HEK293 (cell line): ENCODE data around the gene COPZ1.

Source experiments
- CTCF ChIA-PET: fragments of 350-600 bp; formaldehyde crosslinking; extraction: SDS; loops from one replicate; lab custom pipeline; 2021; ENCODE audit warnings: antibody characterized with exemption; lab: Yijun Ruan, JAX
- POLR2A ChIA-PET: fragments of 300-600 bp; formaldehyde crosslinking; extraction: SDS; loops from one replicate; lab custom pipeline; 2020; ENCODE audit warnings: antibody characterized with exemption, inconsistent platforms; lab: Yijun Ruan, JAX
- H3K27ac ChIP-seq: fragments of 200-500 bp; sonication (Bioruptor generic); 2 replicates; pipeline ENCODE4 v1.5.1; 2014; ENCODE audit warnings: low read depth, low read length, control low read depth, inconsistent platforms; ENCODE audit errors: extremely low read depth
- H3K36me3 ChIP-seq, 2 experiments: fragments of 200-500 bp in 1 of 2; sonication (Bioruptor generic) in 1 of 2; 1 replicate in 1 of 2; 2 replicates in 1 of 2; pipeline ENCODE4 v1.5.1; 2014 to 2017; ENCODE audit warnings: inconsistent platforms in 2 of 2, low read length in 2 of 2; ENCODE audit not compliant: control insufficient read depth in 2 of 2, insufficient read depth in 1 of 2
- H3K4me1 ChIP-seq: fragments of 200-500 bp; sonication (Bioruptor generic); 2 replicates; pipeline ENCODE4 v1.5.1; 2014; ENCODE audit warnings: mild to moderate bottlenecking, low read length, inconsistent platforms; ENCODE audit not compliant: control insufficient read depth, insufficient read depth
- H3K4me3 ChIP-seq: 2 replicates; pipeline ENCODE4 v1.5.1; 2011; ENCODE audit warnings: low read depth, mild to moderate bottlenecking, control low read depth, low read length, moderate library complexity
- H3K9me3 ChIP-seq: fragments of 200-500 bp; sonication (Bioruptor generic); 2 replicates; pipeline ENCODE4 v1.5.1; 2014; ENCODE audit warnings: low read depth, low read length, inconsistent platforms; ENCODE audit not compliant: control insufficient read depth, insufficient read depth
- ELK4 ChIP-seq: IDR thresholded peaks from 2 replicates; pipeline ENCODE4 v1.6.1; 2011; ENCODE audit warnings: mild to moderate bottlenecking, low read depth, low read length, borderline replicate concordance
- HOXA7 ChIP-seq: sonication (generic); formaldehyde crosslinking; IDR thresholded peaks from 2 replicates; pipeline ENCODE4 v1.8.1; 2022; ENCODE audit warnings: missing genetic modification reagents, borderline replicate concordance
- HOXD13 ChIP-seq: sonication (generic); formaldehyde crosslinking; IDR thresholded peaks from 2 replicates; pipeline ENCODE4 v1.8.0; 2022; ENCODE audit warnings: missing genetic modification reagents, borderline replicate concordance
- IKZF3 ChIP-seq: fragments of 450-650 bp; IDR thresholded peaks from 2 replicates; pipeline ENCODE4 v1.5.0; 2018; ENCODE audit warnings: missing biosample characterization, mild to moderate bottlenecking, missing genetic modification characterization, moderate library complexity
- PRDM10 ChIP-seq: fragments of 450-650 bp; formaldehyde crosslinking; IDR thresholded peaks from 2 replicates; pipeline ENCODE4 v1.5.1; 2016; ENCODE audit warnings: missing biosample characterization, missing genetic modification characterization
- ZBTB10 ChIP-seq: fragments of 450-650 bp; formaldehyde crosslinking; IDR thresholded peaks from 2 replicates; pipeline ENCODE4 v1.5.1; 2016; ENCODE audit warnings: missing biosample characterization, missing genetic modification characterization
- ZFHX2 ChIP-seq: fragments of 450-650 bp; formaldehyde crosslinking; conservative IDR thresholded peaks from 2 replicates; pipeline ENCODE4 v1.5.1; 2016; ENCODE audit warnings: missing biosample characterization, missing genetic modification characterization
- ZFP69B ChIP-seq: fragments of 450-650 bp; formaldehyde crosslinking; IDR thresholded peaks from 2 replicates; pipeline ENCODE4 v1.5.1; 2016; ENCODE audit warnings: missing biosample characterization, missing genetic modification characterization
- ZNF10 ChIP-seq: fragments of 450-650 bp; formaldehyde crosslinking; IDR thresholded peaks from 2 replicates; pipeline ENCODE4 v1.5.1; 2017; ENCODE audit warnings: missing biosample characterization, missing genetic modification characterization
- ZNF114 ChIP-seq: fragments of 450-650 bp; formaldehyde crosslinking; IDR thresholded peaks from 2 replicates; pipeline ENCODE4 v1.5.0; 2017; ENCODE audit warnings: missing biosample characterization, missing genetic modification characterization
- ZNF169 ChIP-seq: fragments of 450-650 bp; formaldehyde crosslinking; IDR thresholded peaks from 2 replicates; pipeline ENCODE4 v1.5.1; 2016; ENCODE audit warnings: missing biosample characterization, missing genetic modification characterization
- ZNF18 ChIP-seq: fragments of 450-650 bp; formaldehyde crosslinking; IDR thresholded peaks from 2 replicates; pipeline ENCODE4 v1.5.1; 2016; ENCODE audit warnings: missing biosample characterization, missing genetic modification characterization
- ZNF248 ChIP-seq: fragments of 450-650 bp; formaldehyde crosslinking; IDR thresholded peaks from 2 replicates; pipeline ENCODE4 v1.5.1; 2017; ENCODE audit warnings: missing biosample characterization, missing genetic modification characterization
- ZNF366 ChIP-seq: fragments of 450-650 bp; formaldehyde crosslinking; conservative IDR thresholded peaks from 2 replicates; pipeline ENCODE4 v1.5.1; 2016; ENCODE audit warnings: missing biosample characterization, missing genetic modification characterization
- ZNF707 ChIP-seq: fragments of 450-650 bp; formaldehyde crosslinking; IDR thresholded peaks from 2 replicates; pipeline ENCODE4 v1.5.1; 2016; ENCODE audit warnings: missing biosample characterization, missing genetic modification characterization
- ZNF843 ChIP-seq: fragments of 450-650 bp; formaldehyde crosslinking; IDR thresholded peaks from 2 replicates; pipeline ENCODE4 v1.5.1; 2016; ENCODE audit warnings: missing biosample characterization, missing genetic modification characterization
- ZSCAN16 ChIP-seq: fragments of 450-650 bp; formaldehyde crosslinking; IDR thresholded peaks from 2 replicates; pipeline ENCODE4 v1.5.1; 2016; ENCODE audit warnings: missing biosample characterization, missing genetic modification characterization

The COPZ1 gene

GRCh38 chr12:54394281-54394719, 69.4 kb downstream of the COPZ1 start (continued):
- TF ChIP-seq ELK4 (no peak), ZNF169 (no peak), ZNF248 (tag by site-specific recombination) (no peak)

GRCh38 chr12:54394986-54395385, 70.1 kb downstream of the COPZ1 start:
- Histone ChIP-seq H3K9me3 (no peaks in the 10 kb centered on the region), H3K27ac (no peak overlapping the region), H3K4me3 (no peak overlapping the region), H3K4me1 (no peaks in the 10 kb centered on the region), H3K36me3 (peaks cover 13 to 56% of the 10 kb centered on the region in 2 experiments)
- TF ChIP-seq ZNF10 (tag by site-specific recombination) (no peak), PRDM10 (no peak), ZNF18 (tag by site-specific recombination) (no peak), ZNF366 (no peak), IKZF3 (tag by site-specific recombination) (no peak)
- POLR2A ChIA-PET: no interaction called here
- CTCF ChIA-PET: interaction anchor here (1.2 to 12.2 kb wide), 3 partner anchors 14 to 44 kb away, joined by 3 to 924 read pairs (median 77); no protein-coding TSS in a partner anchor

- POLR2A ChIA-PET: interaction anchor here (0.6 kb wide), 1 partner anchor 25 kb away, joined by 4 read pairs; no protein-coding TSS in a partner anchor
- Histone ChIP-seq H3K4me1 (no peaks in the 10 kb centered on the region), H3K9me3 (no peaks in the 10 kb centered on the region), H3K36me3 (peaks cover 16 to 62% of the 10 kb centered on the region in 2 experiments), H3K27ac (no peak overlapping the region), H3K4me3 (no peak overlapping the region)
- CTCF ChIA-PET: interaction anchor here (0.7 to 12.2 kb wide), 7 partner anchors 8 to 69 kb away, joined by 3 to 924 read pairs (median 4); no protein-coding TSS in a partner anchor
- TF ChIP-seq ZFP69B (tag by site-specific recombination) (no peak), ZNF707 (tag by site-specific recombination) (no peak), ZSCAN16 (no peak), HOXD13 (CRISPR knock-in tag) (no peak), ZNF843 (no peak), ZFHX2 (tag by site-specific recombination) (no peak), ZNF248 (tag by site-specific recombination) (no peak), ZNF114 (tag by site-specific recombination) (no peak), HOXA7 (CRISPR knock-in tag) (no peak), ZBTB10 (tag by site-specific recombination) (no peak)
Observed at GRCh38 chr12:54395545-54395944, 70.6 kb downstream of the COPZ1 start.
